Right lobe of liver (tissue), 6 donors: ENCODE results near the gene FOXP2. TPM values are rescaled to one million over a fixed set of nuclear protein-coding genes. Genes with fewer than 3 reads are reported as not detected.

ENCODE experiments used
- ATAC-seq, 4 donors: fragments of 200-7000 bp; cut with Tn5 transposase; one replicate each; pipeline ENCODE4 v1.9.1; 2020; ENCODE audit warnings: mild to moderate bottlenecking in 4 of 4, moderate library complexity in 4 of 4
- DNase-seq, 3 donors: peaks; one replicate each; pipeline ENCODE4 v3.0.0-alpha.2; 2020
- H3K27ac ChIP-seq, 3 donors: fragments of 200-600 bp; one replicate each; pipeline ENCODE4 v1.8.0; 2022
- H3K27me3 ChIP-seq, 2 donors: fragments of 200-600 bp; one replicate each; pipeline ENCODE4 v1.8.0; 2022
- H3K36me3 ChIP-seq, 4 donors: fragments of 200-600 bp; sonication (generic) in 1 of 4; one replicate each; pipeline versions ENCODE4 v1.5.1 to v1.8.0; 2017 to 2022; ENCODE audit warnings: control low read depth in 1 of 4
- H3K4me1 ChIP-seq, 4 donors: fragments of 200-600 bp; sonication (generic) in 1 of 4; one replicate each; pipeline versions ENCODE4 v1.5.1 to v1.8.0; 2017 to 2022; ENCODE audit warnings: control low read depth in 1 of 4
- H3K4me3 ChIP-seq, 3 donors: fragments of 200-600 bp; one replicate each; pipeline ENCODE4 v1.8.0; 2022
- H3K9me3 ChIP-seq, 4 donors: fragments of 200-600 bp; sonication (generic) in 1 of 4; one replicate each; pipeline versions ENCODE4 v1.5.1 to v1.8.0; 2017 to 2022; ENCODE audit warnings: control low read depth in 1 of 4
- POLR2A ChIP-seq: fragments of 450-650 bp; IDR thresholded peaks from one replicate; pipeline ENCODE4 v1.6.1; 2017; ENCODE audit warnings: antibody characterized with exemption, mild to moderate bottlenecking
- WGBS: methylation state at CpG from one replicate; pipeline ENCODE4 v1.1.6; 2018; ENCODE audit warnings: low coverage, low lambda C conversion rate; ENCODE audit not compliant: insufficient coverage; ENCODE audit errors: missing lambda C conversion rate; 5-methylcytosine and 5-hydroxymethylcytosine counted together
- intact Hi-C, 2 donors: fragments of 100-400 bp; cut with DNase I; formaldehyde crosslinking; loops; one replicate each; pipeline versions ENCODE4 v1.11.2 to v1.14.1; 2022
- total RNA-seq, 6 experiments: library from RNA; depleted of rRNA in 2 of 6; stranded (reverse); fragments of >200 nt in 2 of 6; fragmentation: NEBNext Ultra II Directional in 3 of 6; extraction: Animal tissue kit (Norgen Biotek cat#: 25700) in 3 of 6; gene quantifications; one replicate each; pipeline versions ENCODE4 v1.1.0 to v1.2.4, GENCODE V29; 2016 to 2023
- TF ChIP-seq, protein P1 (sequence below), 4 donors: fragments of 200-600 bp in 3 of 4; fragments of 450-650 bp in 1 of 4; IDR thresholded peaks; one replicate each; pipeline versions ENCODE4 v1.5.1 to v1.8.0; 2016 to 2022; ENCODE audit warnings: antibody characterized with exemption in 4 of 4, mild to moderate bottlenecking in 2 of 4
- donor health status: DM: no; HTN: yes; CAD: no.
- donor health status: DM: no; HTN: no; CAD: no.
- donor health status: DM: no; HTN: no; CAD: no.
- donor health status: DM: no; HTN: yes; CAD: no.
- donor health status: DM: no; HTN: yes; CAD: no.

The FOXP2 gene
- total RNA-seq, 6 experiments from 2014 or later: 2.9 to 8.3 (median 4.4) TPM

DNA sequence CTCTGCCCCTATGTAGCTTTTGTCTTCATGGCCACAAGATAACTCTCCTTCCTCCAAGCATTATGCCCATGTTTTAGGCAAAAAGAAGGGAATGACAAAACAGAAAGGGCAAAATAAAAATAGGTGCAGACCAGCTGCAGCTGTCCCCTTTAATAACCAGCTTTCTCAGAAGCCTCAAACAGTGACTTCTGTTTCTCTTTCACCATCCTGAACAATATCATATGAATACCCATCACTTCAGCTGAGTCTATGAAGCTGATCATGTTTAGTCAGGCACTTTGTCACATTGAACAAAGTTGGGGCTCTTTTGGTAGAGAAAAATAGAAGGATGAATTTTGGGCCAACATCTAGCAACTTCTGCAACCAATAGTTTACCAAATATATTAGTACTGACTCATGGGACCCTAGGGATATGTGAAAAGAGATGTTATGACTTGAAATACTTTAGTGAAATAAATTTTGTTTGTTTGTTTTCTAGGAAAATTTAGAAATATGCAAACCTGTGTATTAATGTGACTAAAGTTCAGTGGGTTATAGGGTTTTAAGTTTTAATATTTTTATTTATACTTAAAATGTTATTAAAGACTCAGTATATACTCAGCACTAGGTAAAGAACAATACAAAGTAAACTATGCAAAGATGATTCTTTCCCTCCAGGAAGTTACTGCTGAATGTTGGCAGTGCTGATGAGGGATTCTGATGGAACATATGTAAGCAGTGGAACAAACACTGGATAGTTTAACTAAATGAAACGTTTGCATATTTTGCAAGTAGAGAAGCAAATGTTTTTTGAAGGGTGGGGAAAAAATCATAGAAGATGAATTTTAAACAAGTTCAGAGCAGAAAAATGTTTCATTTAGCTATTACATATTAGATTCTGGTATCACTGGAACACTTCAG lies 133.7 kb downstream of the FOXP2 start:
- intact Hi-C loops: no loop called here

DNA sequence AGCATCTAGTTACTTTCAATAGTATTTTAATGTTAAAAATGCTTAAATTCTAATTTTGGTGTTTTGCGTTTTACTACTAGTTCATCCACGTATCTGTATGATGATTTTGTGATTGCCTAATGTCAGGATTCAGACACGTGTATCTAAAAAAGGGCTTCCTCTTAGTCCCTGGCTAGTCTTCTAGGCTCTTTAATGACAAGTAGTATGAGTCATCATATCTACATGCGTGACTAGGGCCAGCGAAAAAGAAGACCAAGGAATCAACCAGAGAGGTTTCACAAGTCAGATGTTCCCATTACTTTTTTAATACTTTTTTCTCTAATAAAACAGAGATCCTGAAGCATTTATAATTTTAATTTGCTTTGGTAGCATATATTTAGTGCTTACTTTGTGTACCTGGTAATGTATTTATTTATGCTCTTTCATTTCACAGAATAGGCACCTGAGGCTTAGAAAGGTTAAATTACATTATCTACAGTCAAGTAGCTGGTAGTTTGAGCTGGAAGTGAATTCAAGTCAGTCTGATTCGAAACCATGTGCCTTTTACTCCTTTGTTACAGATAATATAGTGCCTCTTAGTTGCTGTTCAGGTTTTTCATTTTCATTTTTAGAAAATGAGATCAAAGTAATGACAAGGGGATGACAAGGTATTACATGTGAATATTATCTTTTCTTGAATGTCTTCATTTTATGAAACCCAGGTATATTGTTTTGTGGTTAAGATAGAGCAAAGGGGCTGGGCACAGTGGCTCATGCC lies 140.3 kb downstream of the FOXP2 start:
- Histone ChIP-seq H3K36me3 (no peaks in the 10 kb centered on the region), H3K9me3 (no peaks in the 10 kb centered on the region), H3K4me1 (no peaks in the 10 kb centered on the region), H3K4me3 (no peak overlapping the region), H3K27me3 (no peaks in the 10 kb centered on the region), H3K27ac (no peak overlapping the region)
- ATAC-seq: no peak
- TF ChIP-seq, protein P1, sequence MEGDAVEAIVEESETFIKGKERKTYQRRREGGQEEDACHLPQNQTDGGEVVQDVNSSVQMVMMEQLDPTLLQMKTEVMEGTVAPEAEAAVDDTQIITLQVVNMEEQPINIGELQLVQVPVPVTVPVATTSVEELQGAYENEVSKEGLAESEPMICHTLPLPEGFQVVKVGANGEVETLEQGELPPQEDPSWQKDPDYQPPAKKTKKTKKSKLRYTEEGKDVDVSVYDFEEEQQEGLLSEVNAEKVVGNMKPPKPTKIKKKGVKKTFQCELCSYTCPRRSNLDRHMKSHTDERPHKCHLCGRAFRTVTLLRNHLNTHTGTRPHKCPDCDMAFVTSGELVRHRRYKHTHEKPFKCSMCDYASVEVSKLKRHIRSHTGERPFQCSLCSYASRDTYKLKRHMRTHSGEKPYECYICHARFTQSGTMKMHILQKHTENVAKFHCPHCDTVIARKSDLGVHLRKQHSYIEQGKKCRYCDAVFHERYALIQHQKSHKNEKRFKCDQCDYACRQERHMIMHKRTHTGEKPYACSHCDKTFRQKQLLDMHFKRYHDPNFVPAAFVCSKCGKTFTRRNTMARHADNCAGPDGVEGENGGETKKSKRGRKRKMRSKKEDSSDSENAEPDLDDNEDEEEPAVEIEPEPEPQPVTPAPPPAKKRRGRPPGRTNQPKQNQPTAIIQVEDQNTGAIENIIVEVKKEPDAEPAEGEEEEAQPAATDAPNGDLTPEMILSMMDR (IDR thresholded peaks at IDR 0.05): no peak
- no peak for TF ChIP-seq POLR2A
- DNase-seq: no peak
- intact Hi-C loops: no loop called here
- 70% methylated on average over 6 of the region's 6 CpGs for WGBS

More for the DNA sequence above, 133.7 kb downstream of the FOXP2 start:
- ATAC-seq (no peak), DNase-seq (no peak)
- Histone ChIP-seq H3K36me3 (no peaks in the 10 kb centered on the region), H3K27ac (no peak overlapping the region), H3K4me1 (no peaks in the 10 kb centered on the region), H3K9me3 (no peaks in the 10 kb centered on the region), H3K27me3 (no peaks in the 10 kb centered on the region), H3K4me3 (no peak overlapping the region)
- WGBS: 13% methylated on average over 1 of the region's 1 CpG
- TF ChIP-seq, protein P1 (IDR thresholded peaks at IDR 0.05): no peak
- TF ChIP-seq POLR2A: no peak

DNA sequence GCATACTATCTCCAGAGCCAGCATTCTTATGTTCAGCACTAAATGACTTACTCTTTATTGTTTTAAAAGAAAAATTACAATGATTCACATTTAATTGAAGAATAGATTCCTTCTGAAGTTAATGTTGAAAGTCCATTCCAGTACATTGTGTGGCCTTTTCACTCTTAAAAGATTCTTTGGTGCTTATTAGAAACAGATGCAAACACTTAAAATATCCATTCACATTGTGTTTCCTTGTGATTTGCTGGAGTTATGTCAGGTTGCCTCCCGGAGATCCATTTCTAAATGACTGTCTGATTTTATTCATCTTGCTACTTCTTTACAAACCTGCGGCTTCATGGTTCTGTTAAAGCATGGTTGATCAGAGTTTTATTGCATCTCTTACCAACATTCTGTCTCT lies 152.8 kb downstream of the FOXP2 start:
- Histone ChIP-seq H3K27me3 (no peaks in the 10 kb centered on the region), H3K36me3 (no peaks in the 10 kb centered on the region), H3K9me3 (no peaks in the 10 kb centered on the region), H3K4me1 (no peaks in the 10 kb centered on the region), H3K27ac (no peak overlapping the region), H3K4me3 (no peak overlapping the region)
- no peak for ATAC-seq
- 85% methylated on average over 2 of the region's 2 CpGs for WGBS
- intact Hi-C loops: no loop called here
- TF ChIP-seq POLR2A: no peak
- TF ChIP-seq, protein P1 (IDR thresholded peaks at IDR 0.05): no peak
- no peak for DNase-seq

DNA sequence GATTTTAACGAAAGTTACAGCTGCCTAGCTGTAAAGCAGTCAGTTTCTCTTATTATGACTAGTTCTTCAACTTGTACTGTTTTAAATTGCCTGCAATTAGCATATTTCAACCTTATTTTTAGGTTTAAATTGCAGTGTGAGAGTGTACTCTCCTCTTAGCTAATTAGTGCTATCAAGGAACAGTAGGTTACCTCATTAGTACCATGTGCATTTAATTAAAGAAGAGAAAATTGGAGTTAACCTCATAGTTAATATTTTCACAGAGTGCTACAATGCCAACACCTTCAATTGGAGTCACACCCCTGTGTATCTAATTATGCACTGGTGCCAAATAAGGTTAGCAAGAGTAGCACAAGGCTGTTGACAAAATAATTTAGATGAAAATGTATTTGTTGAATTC lies 154.6 kb downstream of the FOXP2 start:
- Histone ChIP-seq H3K27me3 (no peaks in the 10 kb centered on the region), H3K4me3 (no peak overlapping the region), H3K9me3 (no peaks in the 10 kb centered on the region), H3K36me3 (no peaks in the 10 kb centered on the region), H3K4me1 (no peaks in the 10 kb centered on the region), H3K27ac (no peak overlapping the region)
- ATAC-seq (no peak), DNase-seq (no peak)
- intact Hi-C loops: no loop called here
- WGBS: 77% methylated on average over 1 of the region's 1 CpG
- TF ChIP-seq, protein P1 (IDR thresholded peaks at IDR 0.05): no peak
- TF ChIP-seq POLR2A: no peak
